ENCODE data around the gene KRT80.

DNA sequence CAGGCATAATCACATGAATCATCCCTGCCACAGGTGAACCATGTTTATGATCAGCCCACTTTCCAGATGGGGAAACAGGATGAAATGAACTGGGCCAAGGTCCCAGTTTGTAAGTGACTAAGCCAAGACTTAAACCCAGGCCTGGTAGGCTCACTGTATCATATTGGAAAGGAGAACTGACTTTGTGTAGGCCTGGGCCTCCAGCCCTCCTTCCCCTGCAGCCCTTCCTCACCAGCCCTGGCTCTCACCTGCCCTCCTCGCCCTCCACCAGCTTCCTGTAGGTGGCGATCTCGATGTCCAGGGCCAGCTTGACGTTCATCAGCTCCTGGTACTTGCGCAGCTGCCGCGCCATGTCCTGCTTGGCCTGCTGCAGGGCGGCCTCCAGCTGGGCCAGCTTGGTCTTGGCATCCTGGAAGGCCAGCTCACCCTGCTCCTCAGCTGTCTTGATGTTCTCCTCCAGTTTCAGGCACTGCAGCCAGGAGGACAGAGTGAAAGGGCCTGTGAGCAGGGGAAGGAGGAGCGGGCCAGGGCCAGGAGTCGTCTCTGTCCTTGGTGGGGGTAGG is 19.8 kb downstream of the KRT80 start:
- TF ChIP-seq CTCF (IDR thresholded peaks at IDR 0.05) (no peak), POLR2A (IDR thresholded peaks at IDR 0.05) (no peak)
